ENCODE measurements around the gene SIAH3.

- TF ChIP-seq CTCF (IDR thresholded peaks at IDR 0.05) (no peak), POLR2AphosphoS5 (IDR thresholded peaks at IDR 0.05) (no peak)
These were observed 17.7 kb downstream of the SIAH3 start for GRCh38 chr13:45833663-45834375.
